ENCODE results near the gene P4HA1. TPM values are rescaled to one million over a fixed set of nuclear protein-coding genes. Genes with fewer than 3 reads are reported as not detected.
"Not testable (repeated sequence)": the region's sequence is repeated elsewhere in the genome, so short reads cannot be mapped to it uniquely, and the experiment has no call there.

P4HA1 gene
- total RNA-seq, 4 donors from 2014 or later = 23.3 to 36.2 (median 30.4) TPM

- peaks cover 6 to 22% (median 10%) of the 10 kb centered on the region in 3 donors for H3K4me1 ChIP-seq
- no peak for TF ChIP-seq CTCF (IDR thresholded peaks at IDR 0.05)
- no peak for TF ChIP-seq POLR2AphosphoS5 (IDR thresholded peaks at IDR 0.05)
- TF ChIP-seq EP300 (IDR thresholded peaks at IDR 0.05) = no peak
- no peak for TF ChIP-seq POLR2A (IDR thresholded peaks at IDR 0.05)
- peak overlapping the region in 1 of 4 donors; percentile 74 for H3K27ac ChIP-seq
- H3K9me3 ChIP-seq = no peaks in the 10 kb centered on the region
- WGBS, 2 donors (ENCODE audit: low coverage in 1 of 2) = 94 to 100% methylated on average over 1 of the region's 1 CpG
- no peaks in the 10 kb centered on the region for H3K27me3 ChIP-seq
- H3K36me3 ChIP-seq = peaks cover 0 to 32% of the 10 kb centered on the region in 2 donors
- H3K4me3 ChIP-seq = no peak overlapping the region
- ATAC-seq = no peak
Measured at GRCh38 chr10:73043319-73043718, 53.3 kb downstream of the P4HA1 start.

GRCh38 chr10:73042130-73042529 is 54.5 kb downstream of the P4HA1 start:
- H3K36me3 ChIP-seq = peaks cover 0 to 30% of the 10 kb centered on the region in 2 donors
- no peak overlapping the region for H3K27ac ChIP-seq
- no peaks in the 10 kb centered on the region for H3K27me3 ChIP-seq
- TF ChIP-seq EP300 (IDR thresholded peaks at IDR 0.05) (no peak), POLR2A (IDR thresholded peaks at IDR 0.05) (no peak), CTCF (IDR thresholded peaks at IDR 0.05) (no peak), POLR2AphosphoS5 (IDR thresholded peaks at IDR 0.05) (no peak)
- ATAC-seq = no peak
- H3K4me3 ChIP-seq = no peak overlapping the region
- peaks cover 6 to 22% (median 10%) of the 10 kb centered on the region in 3 donors for H3K4me1 ChIP-seq
- no peaks in the 10 kb centered on the region for H3K9me3 ChIP-seq
- WGBS, 2 donors (ENCODE audit: low coverage in 1 of 2) = 86 to 95% methylated on average over 5 of the region's 5 CpGs

- Histone ChIP-seq H3K36me3 (peaks cover 0 to 38% of the 10 kb centered on the region in 2 donors), H3K27me3 (no peaks in the 10 kb centered on the region), H3K4me3 (no peak overlapping the region), H3K9me3 (no peaks in the 10 kb centered on the region), H3K4me1 (peaks cover 3 to 15% (median 5%) of the 10 kb centered on the region in 3 donors), H3K27ac (peak overlapping the region in 2 of 4 donors; percentile 31 to 51)
- TF ChIP-seq POLR2A (IDR thresholded peaks at IDR 0.05) (no peak), EP300 (IDR thresholded peaks at IDR 0.05) (no peak), CTCF (IDR thresholded peaks at IDR 0.05) (no peak), POLR2AphosphoS5 (IDR thresholded peaks at IDR 0.05) (no peak)
- WGBS, 2 donors (ENCODE audit: low coverage in 1 of 2) = 39 to 53% methylated on average over 3 of the region's 3 CpGs
- ATAC-seq = peak; percentile 84
Measured at GRCh38 chr10:73039635-73040034, 57.0 kb downstream of the P4HA1 start.

GRCh38 chr10:73036285-73036684 is 60.4 kb downstream of the P4HA1 start:
- WGBS, 2 donors (ENCODE audit: low coverage in 1 of 2) = 93 to 96% methylated on average over 6 of the region's 6 CpGs
- not testable (repeated sequence) for H3K27me3 ChIP-seq, ATAC-seq

GRCh38 chr10:73032536-73032935 is 64.1 kb downstream of the P4HA1 start:
- Histone ChIP-seq H3K36me3 (peaks cover 0 to 72% of the 10 kb centered on the region in 2 donors), H3K27ac (no peak overlapping the region), H3K4me1 (no peaks in the 10 kb centered on the region), H3K4me3 (no peak overlapping the region), H3K9me3 (no peaks in the 10 kb centered on the region), H3K27me3 (no peaks in the 10 kb centered on the region)
- TF ChIP-seq POLR2A (IDR thresholded peaks at IDR 0.05) (no peak), POLR2AphosphoS5 (IDR thresholded peaks at IDR 0.05) (no peak), CTCF (IDR thresholded peaks at IDR 0.05) (no peak), EP300 (IDR thresholded peaks at IDR 0.05) (no peak)
- no peak for ATAC-seq
- 94 to 98% methylated on average over 6 of the region's 6 CpGs for WGBS, 2 donors (ENCODE audit: low coverage in 1 of 2)

More at GRCh38 chr10:73036285-73036684, 60.4 kb downstream of the P4HA1 start:
- H3K4me1 ChIP-seq, H3K27ac ChIP-seq, H3K4me3 ChIP-seq, H3K9me3 ChIP-seq: not testable (repeated sequence)
- peaks cover 0 to 54% of the 10 kb centered on the region in 2 donors for H3K36me3 ChIP-seq

- H3K4me3 ChIP-seq, H3K27ac ChIP-seq, H3K4me1 ChIP-seq, H3K9me3 ChIP-seq, ATAC-seq, H3K27me3 ChIP-seq: not testable (repeated sequence)
- 86 to 100% methylated on average over 1 of the region's 1 CpG for WGBS, 2 donors (ENCODE audit: low coverage in 1 of 2)
- H3K36me3 ChIP-seq = peaks cover 0 to 70% of the 10 kb centered on the region in 2 donors
Measured at GRCh38 chr10:73026623-73027022, 70.0 kb downstream of the P4HA1 start.

- H3K36me3 ChIP-seq = peaks cover 0 to 55% of the 10 kb centered on the region in 2 donors
Measured at GRCh38 chr10:73023455-73024070, 73.1 kb downstream of the P4HA1 start.

GRCh38 chr10:73022961-73023360 is 73.7 kb downstream of the P4HA1 start:
- peaks cover 0 to 25% (median 0%) of the 10 kb centered on the region in 3 donors for H3K4me1 ChIP-seq
- not testable (repeated sequence) for ATAC-seq, H3K9me3 ChIP-seq, H3K4me3 ChIP-seq, H3K27me3 ChIP-seq, H3K27ac ChIP-seq
- peaks cover 0 to 54% of the 10 kb centered on the region in 2 donors for H3K36me3 ChIP-seq
- 83 to 90% methylated on average over 3 to 4 of the region's 4 CpGs for WGBS, 2 donors (ENCODE audit: low coverage in 1 of 2)

More at GRCh38 chr10:73023455-73024070, 73.1 kb downstream of the P4HA1 start:
- H3K9me3 ChIP-seq, H3K27me3 ChIP-seq, H3K4me3 ChIP-seq, ATAC-seq, H3K27ac ChIP-seq: not testable (repeated sequence)
- H3K4me1 ChIP-seq = peaks cover 0 to 19% (median 0%) of the 10 kb centered on the region in 3 donors
- 90 to 96% methylated on average over 7 of the region's 7 CpGs for WGBS, 2 donors (ENCODE audit: low coverage in 1 of 2)
